H1 (cell line): ENCODE data around the gene ZBTB22. TPM values are rescaled to one million over a fixed set of nuclear protein-coding genes. Genes with fewer than 3 reads are reported as not detected.

Experiments
- GTF2F1 ChIP-seq: IDR thresholded peaks from 2 replicates; pipeline ENCODE4 v1.6.1; 2012; ENCODE audit warnings: low read depth, low read length, improper control_type of control experiment, borderline replicate concordance
- POU5F1 ChIP-seq: IDR thresholded peaks from 2 replicates; pipeline ENCODE4 v1.6.1; 2011; ENCODE audit warnings: low read depth, mild to moderate bottlenecking, low read length, moderate library complexity
- SIX5 ChIP-seq: IDR thresholded peaks from 2 replicates; pipeline ENCODE4 v1.6.1; 2011; ENCODE audit warnings: mild to moderate bottlenecking, low read depth, low read length
- SRF ChIP-seq: IDR thresholded peaks from 2 replicates; pipeline ENCODE4 v1.6.1; 2011; ENCODE audit warnings: mild to moderate bottlenecking, low read depth, low read length, moderate library complexity
- polyA plus RNA-seq, 7 experiments: library from polyadenylated mRNA; depleted of rRNA in 3 of 7; stranded (reverse) in 5 of 7; unstranded in 2 of 7; fragments of >200 nt in 5 of 7; fragments of 200-250 nt in 2 of 7; gene quantifications; 1 replicate in 5 of 7; 2 replicates in 1 of 7; 4 replicates in 1 of 7; pipeline versions ENCODE4 v1.2.1 to v1.2.3, GENCODE V29; 2011 to 2013; ENCODE audit warnings: missing spikeins in 2 of 7, mixed read lengths in 2 of 7
- total RNA-seq: library from RNA; stranded (reverse); fragmentation: NEBNext Ultra II Directional; extraction: Animal tissue kit (Norgen Biotek cat#: 25700); gene quantifications from 2 replicates; pipeline ENCODE4 v1.2.1, GENCODE V29; 2021
- TF ChIP-seq, protein P1 (sequence below): fragments of 300-600 bp; sonication (generic); IDR thresholded peaks from 2 replicates; pipeline ENCODE4 v1.7.1; 2012; ENCODE audit warnings: low read length, moderate library complexity, mild to moderate bottlenecking, inconsistent platforms; ENCODE audit not compliant: insufficient replicate concordance

Gene ZBTB22
- total and polyA plus RNA-seq, 2 of the 8 experiments (the other 6 are each of a cell fraction or from before 2014, with no cell fraction given): 7.4 to 9.9 TPM

DNA sequence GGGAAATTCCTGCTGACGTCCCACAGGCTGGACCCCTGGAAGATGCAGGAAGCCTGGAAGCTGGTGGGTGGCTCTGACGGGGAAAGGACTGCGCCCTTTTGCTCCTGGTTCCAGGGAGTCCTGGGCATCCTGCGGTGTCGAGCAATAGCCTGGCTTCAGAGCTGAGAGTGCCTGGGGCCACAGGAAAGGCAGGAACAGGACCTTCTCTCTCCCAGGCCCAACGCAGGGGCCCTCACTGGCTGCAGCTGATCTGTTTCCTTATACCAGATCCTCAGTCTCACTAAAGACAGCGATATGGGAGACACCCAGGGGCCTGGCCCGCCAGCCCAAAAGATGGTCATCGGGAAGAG, 39.2 kb downstream of the ZBTB22 start (continued):
- TF ChIP-seq, protein P1, sequence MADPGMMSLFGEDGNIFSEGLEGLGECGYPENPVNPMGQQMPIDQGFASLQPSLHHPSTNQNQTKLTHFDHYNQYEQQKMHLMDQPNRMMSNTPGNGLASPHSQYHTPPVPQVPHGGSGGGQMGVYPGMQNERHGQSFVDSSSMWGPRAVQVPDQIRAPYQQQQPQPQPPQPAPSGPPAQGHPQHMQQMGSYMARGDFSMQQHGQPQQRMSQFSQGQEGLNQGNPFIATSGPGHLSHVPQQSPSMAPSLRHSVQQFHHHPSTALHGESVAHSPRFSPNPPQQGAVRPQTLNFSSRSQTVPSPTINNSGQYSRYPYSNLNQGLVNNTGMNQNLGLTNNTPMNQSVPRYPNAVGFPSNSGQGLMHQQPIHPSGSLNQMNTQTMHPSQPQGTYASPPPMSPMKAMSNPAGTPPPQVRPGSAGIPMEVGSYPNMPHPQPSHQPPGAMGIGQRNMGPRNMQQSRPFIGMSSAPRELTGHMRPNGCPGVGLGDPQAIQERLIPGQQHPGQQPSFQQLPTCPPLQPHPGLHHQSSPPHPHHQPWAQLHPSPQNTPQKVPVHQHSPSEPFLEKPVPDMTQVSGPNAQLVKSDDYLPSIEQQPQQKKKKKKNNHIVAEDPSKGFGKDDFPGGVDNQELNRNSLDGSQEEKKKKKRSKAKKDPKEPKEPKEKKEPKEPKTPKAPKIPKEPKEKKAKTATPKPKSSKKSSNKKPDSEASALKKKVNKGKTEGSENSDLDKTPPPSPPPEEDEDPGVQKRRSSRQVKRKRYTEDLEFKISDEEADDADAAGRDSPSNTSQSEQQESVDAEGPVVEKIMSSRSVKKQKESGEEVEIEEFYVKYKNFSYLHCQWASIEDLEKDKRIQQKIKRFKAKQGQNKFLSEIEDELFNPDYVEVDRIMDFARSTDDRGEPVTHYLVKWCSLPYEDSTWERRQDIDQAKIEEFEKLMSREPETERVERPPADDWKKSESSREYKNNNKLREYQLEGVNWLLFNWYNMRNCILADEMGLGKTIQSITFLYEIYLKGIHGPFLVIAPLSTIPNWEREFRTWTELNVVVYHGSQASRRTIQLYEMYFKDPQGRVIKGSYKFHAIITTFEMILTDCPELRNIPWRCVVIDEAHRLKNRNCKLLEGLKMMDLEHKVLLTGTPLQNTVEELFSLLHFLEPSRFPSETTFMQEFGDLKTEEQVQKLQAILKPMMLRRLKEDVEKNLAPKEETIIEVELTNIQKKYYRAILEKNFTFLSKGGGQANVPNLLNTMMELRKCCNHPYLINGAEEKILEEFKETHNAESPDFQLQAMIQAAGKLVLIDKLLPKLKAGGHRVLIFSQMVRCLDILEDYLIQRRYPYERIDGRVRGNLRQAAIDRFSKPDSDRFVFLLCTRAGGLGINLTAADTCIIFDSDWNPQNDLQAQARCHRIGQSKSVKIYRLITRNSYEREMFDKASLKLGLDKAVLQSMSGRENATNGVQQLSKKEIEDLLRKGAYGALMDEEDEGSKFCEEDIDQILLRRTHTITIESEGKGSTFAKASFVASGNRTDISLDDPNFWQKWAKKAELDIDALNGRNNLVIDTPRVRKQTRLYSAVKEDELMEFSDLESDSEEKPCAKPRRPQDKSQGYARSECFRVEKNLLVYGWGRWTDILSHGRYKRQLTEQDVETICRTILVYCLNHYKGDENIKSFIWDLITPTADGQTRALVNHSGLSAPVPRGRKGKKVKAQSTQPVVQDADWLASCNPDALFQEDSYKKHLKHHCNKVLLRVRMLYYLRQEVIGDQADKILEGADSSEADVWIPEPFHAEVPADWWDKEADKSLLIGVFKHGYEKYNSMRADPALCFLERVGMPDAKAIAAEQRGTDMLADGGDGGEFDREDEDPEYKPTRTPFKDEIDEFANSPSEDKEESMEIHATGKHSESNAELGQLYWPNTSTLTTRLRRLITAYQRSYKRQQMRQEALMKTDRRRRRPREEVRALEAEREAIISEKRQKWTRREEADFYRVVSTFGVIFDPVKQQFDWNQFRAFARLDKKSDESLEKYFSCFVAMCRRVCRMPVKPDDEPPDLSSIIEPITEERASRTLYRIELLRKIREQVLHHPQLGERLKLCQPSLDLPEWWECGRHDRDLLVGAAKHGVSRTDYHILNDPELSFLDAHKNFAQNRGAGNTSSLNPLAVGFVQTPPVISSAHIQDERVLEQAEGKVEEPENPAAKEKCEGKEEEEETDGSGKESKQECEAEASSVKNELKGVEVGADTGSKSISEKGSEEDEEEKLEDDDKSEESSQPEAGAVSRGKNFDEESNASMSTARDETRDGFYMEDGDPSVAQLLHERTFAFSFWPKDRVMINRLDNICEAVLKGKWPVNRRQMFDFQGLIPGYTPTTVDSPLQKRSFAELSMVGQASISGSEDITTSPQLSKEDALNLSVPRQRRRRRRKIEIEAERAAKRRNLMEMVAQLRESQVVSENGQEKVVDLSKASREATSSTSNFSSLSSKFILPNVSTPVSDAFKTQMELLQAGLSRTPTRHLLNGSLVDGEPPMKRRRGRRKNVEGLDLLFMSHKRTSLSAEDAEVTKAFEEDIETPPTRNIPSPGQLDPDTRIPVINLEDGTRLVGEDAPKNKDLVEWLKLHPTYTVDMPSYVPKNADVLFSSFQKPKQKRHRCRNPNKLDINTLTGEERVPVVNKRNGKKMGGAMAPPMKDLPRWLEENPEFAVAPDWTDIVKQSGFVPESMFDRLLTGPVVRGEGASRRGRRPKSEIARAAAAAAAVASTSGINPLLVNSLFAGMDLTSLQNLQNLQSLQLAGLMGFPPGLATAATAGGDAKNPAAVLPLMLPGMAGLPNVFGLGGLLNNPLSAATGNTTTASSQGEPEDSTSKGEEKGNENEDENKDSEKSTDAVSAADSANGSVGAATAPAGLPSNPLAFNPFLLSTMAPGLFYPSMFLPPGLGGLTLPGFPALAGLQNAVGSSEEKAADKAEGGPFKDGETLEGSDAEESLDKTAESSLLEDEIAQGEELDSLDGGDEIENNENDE: no peak
- TF ChIP-seq SIX5 (no peak), POU5F1 (no peak), SRF (no peak), GTF2F1 (no peak)
